Mesothelial cell of epicardium (in vitro differentiated cells): ENCODE data around the gene FYN. TPM values are rescaled to one million over a fixed set of nuclear protein-coding genes. Genes with fewer than 3 reads are reported as not detected.

ENCODE experiments used
- DNase-seq, 2 experiments: peaks; one replicate each; pipeline ENCODE4 v3.0.0; 2021; ENCODE audit warnings: low spot score in 2 of 2; ENCODE audit not compliant: unreplicated experiment in 2 of 2
- H3K27ac Mint-ChIP-seq: 2 replicates; pipeline ENCODE4 v1.8.0; 2021; ENCODE audit warnings: mixed read lengths
- H3K27me3 Mint-ChIP-seq: 2 replicates; pipeline ENCODE4 v1.8.0; 2021; ENCODE audit warnings: low read depth, mixed read lengths
- H3K36me3 Mint-ChIP-seq: 2 replicates; pipeline ENCODE4 v1.8.0; 2021; ENCODE audit warnings: mixed read lengths
- H3K4me1 Mint-ChIP-seq: 2 replicates; pipeline ENCODE4 v1.8.0; 2021; ENCODE audit warnings: mixed read lengths
- H3K4me3 Mint-ChIP-seq: 2 replicates; pipeline ENCODE4 v1.8.0; 2021; ENCODE audit warnings: mild to moderate bottlenecking, moderate library complexity, mixed read lengths
- H3K9me3 Mint-ChIP-seq: 2 replicates; pipeline ENCODE4 v1.8.0; 2021; ENCODE audit warnings: mixed read lengths
- CTCF ChIP-seq: fragments of 200-600 bp; sonication (generic); IDR thresholded peaks from one replicate; pipeline ENCODE4 v1.5.0; 2021; ENCODE audit warnings: antibody characterized with exemption; ENCODE audit not compliant: unreplicated experiment
- total RNA-seq: library from RNA; stranded (reverse); gene quantifications from 3 replicates; pipeline ENCODE4 v1.2.1, GENCODE V29; 2021

Gene FYN
- total RNA-seq, 1 donor from 2014 or later: 115 TPM

- H3K27me3 Mint-ChIP-seq: no peaks in the 10 kb centered on the region
- H3K27ac Mint-ChIP-seq: no peak overlapping the region
- H3K9me3 Mint-ChIP-seq: no peaks in the 10 kb centered on the region
- peaks cover 5% of the 10 kb centered on the region for H3K36me3 Mint-ChIP-seq
- peaks cover 25% of the 10 kb centered on the region for H3K4me1 Mint-ChIP-seq
- no peak overlapping the region for H3K4me3 Mint-ChIP-seq
- no peak for TF ChIP-seq CTCF
- no peak for DNase-seq
Observed at GRCh38 chr6:111829581-111829980, 43.7 kb downstream of the FYN start.

- no peak for DNase-seq
- Mint-ChIP-seq H3K36me3 (peaks cover 3% of the 10 kb centered on the region), H3K27me3 (no peaks in the 10 kb centered on the region), H3K4me1 (peaks cover 33% of the 10 kb centered on the region), H3K27ac (no peak overlapping the region), H3K9me3 (no peaks in the 10 kb centered on the region), H3K4me3 (no peak overlapping the region)
- no peak for TF ChIP-seq CTCF
Observed at GRCh38 chr6:111828809-111829208, 44.4 kb downstream of the FYN start.

GRCh38 chr6:111825439-111826086 is 47.7 kb downstream of the FYN start:
- no peak for DNase-seq
- H3K27ac Mint-ChIP-seq: no peak overlapping the region
- TF ChIP-seq CTCF: no peak
- peaks cover 5% of the 10 kb centered on the region for H3K36me3 Mint-ChIP-seq
- no peak overlapping the region for H3K4me3 Mint-ChIP-seq
- H3K27me3 Mint-ChIP-seq: no peaks in the 10 kb centered on the region
- H3K4me1 Mint-ChIP-seq: peaks cover 39% of the 10 kb centered on the region
- no peaks in the 10 kb centered on the region for H3K9me3 Mint-ChIP-seq

GRCh38 chr6:111824608-111825337 is 48.5 kb downstream of the FYN start:
- peaks cover 39% of the 10 kb centered on the region for H3K4me1 Mint-ChIP-seq
- no peak for TF ChIP-seq CTCF
- no peak for DNase-seq
- H3K36me3 Mint-ChIP-seq: peaks cover 5% of the 10 kb centered on the region
- H3K27me3 Mint-ChIP-seq: no peaks in the 10 kb centered on the region
- no peak overlapping the region for H3K4me3 Mint-ChIP-seq
- H3K27ac Mint-ChIP-seq: peak overlapping the region; percentile 85
- H3K9me3 Mint-ChIP-seq: no peaks in the 10 kb centered on the region

GRCh38 chr6:111823831-111824607 is 49.2 kb downstream of the FYN start:
- Mint-ChIP-seq H3K4me3 (no peak overlapping the region), H3K36me3 (peaks cover 5% of the 10 kb centered on the region), H3K27me3 (no peaks in the 10 kb centered on the region), H3K9me3 (no peaks in the 10 kb centered on the region), H3K4me1 (peaks cover 37% of the 10 kb centered on the region), H3K27ac (peak overlapping the region; percentile 85)
- no peak for TF ChIP-seq CTCF
- no peak for DNase-seq
